Measurements from ENCODE around the gene ESYT2. TPM values are rescaled to one million over a fixed set of nuclear protein-coding genes. Genes with fewer than 3 reads are reported as not detected.

Gene ESYT2
- total and polyA plus RNA-seq, 9 of the 15 experiments (the other 6 are each of a cell fraction or from before 2014, with no cell fraction given) = 5.8 to 86.9 (median 64.7) TPM

GRCh38 chr7:158732494-158733219 is 96.7 kb downstream of the ESYT2 start:
- CTCF ChIA-PET (ENCODE audit: low intra/inter-chr PET ratio) = no interaction called here
- 88% methylated on average over 10 of the region's 10 CpGs for WGBS (ENCODE audit: insufficient coverage, low coverage, missing lambda C conversion rate)
- Histone ChIP-seq H3K4me3 (no peak overlapping the region), H3K4me1 (replicated peaks in 1 of 2; ENCODE audit: control insufficient read depth in 2 of 2, insufficient read depth in 2 of 2, low read length in 2 of 2) (peaks cover 0 to 13% of the 10 kb centered on the region in 2 experiments; a peak in 2 of 5 replicates), H3K4me2 (ENCODE audit: insufficient read depth, low read length) (no peak overlapping the region), H3K9me1 (ENCODE audit: control insufficient read depth, insufficient read depth, low read length) (no peaks in the 10 kb centered on the region), H2AFZ (ENCODE audit: low read depth, low read length) (no peak overlapping the region), H3K9me3 (replicated peaks; ENCODE audit: control insufficient read depth, insufficient read depth, low read depth, low read length) (no peaks in the 10 kb centered on the region), H3K36me3 (ENCODE audit: control insufficient read depth, insufficient read depth, low read length) (peaks cover 71% of the 10 kb centered on the region), H3K9ac (ENCODE audit: insufficient read depth in 1 of 2, low read depth in 2 of 2, low read length in 2 of 2) (no peak overlapping the region), H4K20me1 (replicated peaks; ENCODE audit: control insufficient read depth, insufficient read depth, low read length) (no peaks in the 10 kb centered on the region), H3K79me2 (ENCODE audit: control insufficient read depth, insufficient read depth, low read length) (no peaks in the 10 kb centered on the region), H3K27ac (ENCODE audit: extremely low read depth, low read depth, low read length) (no peak overlapping the region), H3K27me3 (ENCODE audit: control insufficient read depth in 2 of 2, insufficient read depth in 2 of 2, low read length in 2 of 2) (no peaks in the 10 kb centered on the region)
- FAIRE-seq (no peak), DNase-seq (ENCODE audit: extremely low read depth in 1 of 4, low spot score in 3 of 4) (peak in 2 of 4 experiments; percentile 55 to 58), ATAC-seq (peak; percentile 76)
- in situ Hi-C loops (cut with MboI) = no loop called here
- BruUV-seq (replicated peaks) = no TSS peak
- POLR2A ChIA-PET = interaction anchor here (0.7 to 1.8 kb wide), 5 partner anchors 9 to 119 kb away, joined by 3 to 5 read pairs (median 3); no protein-coding TSS in a partner anchor
- intact Hi-C loops (cut with micrococcal nuclease) = no loop called here
- TF ChIP-seq PTBP1 (IDR thresholded peaks at IDR 0.05; ENCODE audit: low read depth, low read length) (no peak), MTA1 (IDR thresholded peaks at IDR 0.05; ENCODE audit: borderline replicate concordance) (no peak), ADNP (tag; IDR thresholded peaks at IDR 0.05) (no peak), ZNF785 (CRISPR knock-in tag; IDR thresholded peaks at IDR 0.05) (no peak), RAD21 (CRISPR knock-in tag; conservative IDR thresholded peaks at IDR 0.05 in 1 of 2, IDR thresholded peaks at IDR 0.05 in 1 of 2) (0 out of 4 replicates have a peak, but pooled peaks of 1 of the 2 experiments have one; percentile 8), RBM17 (IDR thresholded peaks at IDR 0.05; ENCODE audit: borderline replicate concordance, low read depth, low read length) (no peak), CCNT2 (IDR thresholded peaks at IDR 0.05; ENCODE audit: borderline replicate concordance, extremely low read depth, insufficient read length, low read depth, low read length) (peak; percentile 27), ZBTB33 (CRISPR knock-in tag; IDR thresholded peaks at IDR 0.05) (no peak), CTCF (IDR thresholded peaks at IDR 0.05 in 2 of 3, conservative IDR thresholded peaks at IDR 0.05 in 1 of 3; ENCODE audit: insufficient read depth in 2 of 3, low read depth in 1 of 3, low read length in 3 of 3) (peak in 2 of 3 experiments; percentile 20 to 29; a peak in 1 of 6 replicates)
- TF ChIP-seq, protein P1, sequence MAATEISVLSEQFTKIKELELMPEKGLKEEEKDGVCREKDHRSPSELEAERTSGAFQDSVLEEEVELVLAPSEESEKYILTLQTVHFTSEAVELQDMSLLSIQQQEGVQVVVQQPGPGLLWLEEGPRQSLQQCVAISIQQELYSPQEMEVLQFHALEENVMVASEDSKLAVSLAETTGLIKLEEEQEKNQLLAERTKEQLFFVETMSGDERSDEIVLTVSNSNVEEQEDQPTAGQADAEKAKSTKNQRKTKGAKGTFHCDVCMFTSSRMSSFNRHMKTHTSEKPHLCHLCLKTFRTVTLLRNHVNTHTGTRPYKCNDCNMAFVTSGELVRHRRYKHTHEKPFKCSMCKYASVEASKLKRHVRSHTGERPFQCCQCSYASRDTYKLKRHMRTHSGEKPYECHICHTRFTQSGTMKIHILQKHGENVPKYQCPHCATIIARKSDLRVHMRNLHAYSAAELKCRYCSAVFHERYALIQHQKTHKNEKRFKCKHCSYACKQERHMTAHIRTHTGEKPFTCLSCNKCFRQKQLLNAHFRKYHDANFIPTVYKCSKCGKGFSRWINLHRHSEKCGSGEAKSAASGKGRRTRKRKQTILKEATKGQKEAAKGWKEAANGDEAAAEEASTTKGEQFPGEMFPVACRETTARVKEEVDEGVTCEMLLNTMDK (IDR thresholded peaks at IDR 0.05; ENCODE audit: borderline replicate concordance, insufficient read depth, low read depth, low read length, poor library complexity, severe bottlenecking) = peak; percentile 61

All from K562 (cell line).